Stimulated activated CD4-positive, alpha-beta T cell treated with anti-CD3 and anti-CD28 coated beads, Interleukin-4, amount 100 ng/mL, for 24 hours (primary cell): Measurements from ENCODE around the gene NPAS2.
A peak's percentile ranks its signal among the peaks of the same experiment; 100 is the strongest.

ENCODE experiments used
- DNase-seq: peaks from one replicate; pipeline ENCODE4 v3.0.0-alpha.2; 2020

The NPAS2 gene

GRCh38 chr2:101026923-101027469 is 207.1 kb downstream of the NPAS2 start:
- DNase-seq: no peak

DNA sequence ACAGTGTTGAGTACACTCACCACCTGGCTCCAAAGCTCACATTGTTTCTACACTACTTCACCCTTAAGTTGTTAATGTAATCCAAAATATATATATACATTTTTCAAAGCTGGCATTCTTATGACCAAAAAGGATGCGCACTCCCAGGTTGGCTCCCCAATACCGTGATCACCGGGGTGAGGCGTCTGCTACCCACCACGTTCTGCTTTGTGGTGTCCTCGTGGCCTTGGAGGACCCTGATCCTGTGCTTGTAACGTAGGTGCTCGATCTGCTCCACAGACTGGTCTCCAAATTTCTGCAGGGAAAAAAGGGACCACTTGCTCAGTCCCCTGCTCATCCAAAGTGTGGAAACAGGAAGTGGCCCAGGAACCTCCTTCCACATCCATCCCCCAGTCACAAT is 207.9 kb downstream of the NPAS2 start:
- no peak for DNase-seq

DNA sequence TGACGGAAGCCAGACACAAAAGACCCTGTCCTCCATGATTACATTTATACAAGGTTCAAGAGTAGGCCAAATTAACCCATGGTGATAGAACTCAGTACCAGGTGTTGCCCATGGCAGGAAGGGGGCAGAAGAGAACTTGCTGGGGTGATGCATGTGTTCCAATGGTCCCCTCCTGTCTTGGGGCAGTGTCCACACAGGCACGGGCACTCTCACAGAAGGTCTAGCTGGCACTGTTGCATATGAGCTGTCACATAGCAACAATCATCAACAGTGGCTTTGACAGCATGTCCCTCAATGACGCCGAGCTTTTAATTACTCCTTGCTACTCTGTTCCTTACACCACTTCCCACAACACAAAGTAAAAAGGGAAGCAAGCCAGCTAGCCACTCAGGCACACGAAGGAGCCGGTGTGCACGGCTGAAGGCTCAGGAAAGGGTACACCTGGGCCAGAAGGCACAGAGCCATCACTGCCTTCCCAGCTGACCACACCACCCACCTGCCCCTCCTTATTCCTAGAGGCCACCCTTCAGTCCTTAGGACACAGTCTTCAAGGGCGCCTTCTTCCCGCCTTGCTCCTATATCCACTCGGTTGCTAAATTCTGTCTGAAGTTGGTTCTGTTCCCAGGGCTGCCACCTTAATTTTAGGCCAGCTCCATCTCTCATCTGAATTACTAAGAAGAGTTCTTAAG is 211.1 kb downstream of the NPAS2 start:
- DNase-seq: no peak

GRCh38 chr2:101032084-101032776 is 212.3 kb downstream of the NPAS2 start:
- DNase-seq: no peak

GRCh38 chr2:101036562-101036961 is 216.6 kb downstream of the NPAS2 start:
- DNase-seq: no peak

DNA sequence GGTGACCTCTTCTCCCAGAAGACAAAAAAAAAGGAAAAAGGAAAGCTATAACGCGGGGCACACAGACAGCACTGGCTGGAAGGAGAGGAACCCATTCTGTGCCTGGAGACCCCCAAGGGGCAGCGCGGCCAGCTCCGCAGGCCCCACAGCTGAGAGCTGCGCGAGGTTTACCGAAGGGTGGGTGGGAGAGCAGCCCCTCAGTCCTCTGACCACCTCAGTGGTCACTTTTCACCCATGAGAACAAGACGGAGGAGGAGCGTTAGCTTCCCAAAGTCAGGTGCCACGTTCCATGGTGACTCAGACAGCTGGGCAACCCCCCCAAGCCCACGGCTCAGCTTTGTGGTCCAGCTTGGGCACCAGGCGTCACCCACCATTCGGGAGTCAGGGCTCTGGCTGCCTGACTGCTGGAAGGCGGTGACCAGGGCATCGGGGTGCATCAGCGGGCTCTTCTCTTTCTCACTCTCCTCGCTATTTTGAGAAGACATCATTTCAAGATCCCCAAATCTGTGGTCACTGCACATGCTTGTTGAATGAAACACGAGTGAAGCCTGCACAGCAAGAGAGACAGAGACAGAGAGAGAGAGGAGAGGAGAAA is 217.3 kb downstream of the NPAS2 start:
- no peak for DNase-seq

- DNase-seq: peak; percentile 14
Observed at GRCh38 chr2:101038455-101039255, 218.7 kb downstream of the NPAS2 start.

- DNase-seq: no peak
Observed at GRCh38 chr2:101040072-101040471, 220.1 kb downstream of the NPAS2 start.

GRCh38 chr2:101040761-101041160 is 220.8 kb downstream of the NPAS2 start:
- DNase-seq: no peak

- no peak for DNase-seq
Observed at GRCh38 chr2:101041413-101041812, 221.5 kb downstream of the NPAS2 start.

- no peak for DNase-seq
Observed at GRCh38 chr2:101045330-101045729, 225.4 kb downstream of the NPAS2 start.
